ENCODE measurements around the gene OR2T12.
"Not testable (repeated sequence)": the region's sequence is repeated elsewhere in the genome, so short reads cannot be mapped to it uniquely, and the experiment has no call there.

- TF ChIP-seq CTCF, POLR2AphosphoS5 (IDR thresholded peaks at IDR 0.05): not testable (repeated sequence)
Observed at GRCh38 chr1:248306740-248307139, 3.5 kb upstream of the OR2T12 start.

Data from sigmoid colon (tissue), 4 donors.